Measurements from ENCODE around the gene HOXD9.

The HOXD9 gene

GRCh38 chr2:176172895-176173566, 50.5 kb downstream of the HOXD9 start:
- DNase-seq (ENCODE audit: low read depth in 1 of 2, low spot score in 1 of 2), result no peak
- H3K27me3 ChIP-seq (ENCODE audit: insufficient read depth, poor library complexity, severe bottlenecking), result peaks cover 78% of the 10 kb centered on the region
- H3K27ac ChIP-seq (replicated peaks), result no peak overlapping the region
- TF ChIP-seq CTCF (IDR thresholded peaks at IDR 0.05; ENCODE audit: insufficient read depth, low read length) (no peak), POLR2AphosphoS5 (IDR thresholded peaks at IDR 0.05; ENCODE audit: low read depth) (no peak), GABPA (IDR thresholded peaks at IDR 0.05; ENCODE audit: low read depth) (no peak), REST (IDR thresholded peaks at IDR 0.05; ENCODE audit: insufficient replicate concordance, low read depth) (no peak), SPI1 (IDR thresholded peaks at IDR 0.05; ENCODE audit: borderline replicate concordance, low read depth) (no peak)
- no peak overlapping the region for H3K4me3 ChIP-seq (replicated peaks; ENCODE audit: insufficient read depth, low read length)

GRCh38 chr2:176173567-176174381, 51.3 kb downstream of the HOXD9 start:
- Histone ChIP-seq H3K27ac (replicated peaks) (no peak overlapping the region), H3K27me3 (ENCODE audit: insufficient read depth, poor library complexity, severe bottlenecking) (peaks cover 80% of the 10 kb centered on the region), H3K4me3 (replicated peaks; ENCODE audit: insufficient read depth, low read length) (no peak overlapping the region)
- DNase-seq (ENCODE audit: low read depth in 1 of 2, low spot score in 1 of 2), result no peak
- no peak for TF ChIP-seq GABPA (IDR thresholded peaks at IDR 0.05; ENCODE audit: low read depth)

GRCh38 chr2:176174382-176174823, 51.9 kb downstream of the HOXD9 start:
- H3K4me3 ChIP-seq (replicated peaks; ENCODE audit: insufficient read depth, low read length), result no peak overlapping the region
- H3K27me3 ChIP-seq (ENCODE audit: insufficient read depth, poor library complexity, severe bottlenecking), result peaks cover 86% of the 10 kb centered on the region
- TF ChIP-seq POLR2AphosphoS5 (IDR thresholded peaks at IDR 0.05; ENCODE audit: low read depth), result no peak
- TF ChIP-seq SPI1 (IDR thresholded peaks at IDR 0.05; ENCODE audit: borderline replicate concordance, low read depth), result no peak
- TF ChIP-seq GABPA (IDR thresholded peaks at IDR 0.05; ENCODE audit: low read depth), result no peak
- TF ChIP-seq REST (IDR thresholded peaks at IDR 0.05; ENCODE audit: insufficient replicate concordance, low read depth), result no peak
- DNase-seq (ENCODE audit: low read depth in 1 of 2, low spot score in 1 of 2), result no peak
- H3K27ac ChIP-seq (replicated peaks), result no peak overlapping the region

Small RNA genes lying within 50 kb of the gene (microRNA-seq; reads per million reads assigned to microRNA genes)
- gene MIR10B, result 3.6 reads per million, percentile 8 among the genes with 10 or more reads in this experiment

Data from HL-60 (cell line).